Kidney (tissue), 14 donors: ENCODE results near the gene CDC42BPG. TPM values are rescaled to one million over a fixed set of nuclear protein-coding genes. Genes with fewer than 3 reads are reported as not detected.

ENCODE experiments used
- DNase-seq, 5 donors: peaks; one replicate each; pipeline ENCODE4 v3.0.0-alpha.2; 2013 to 2020
- FAIRE-seq: peaks from 2 replicates; lab custom pipeline; 2012; peaks lifted over from hg19 to GRCh38; lab: Jason Lieb, UNC
- H3K27ac ChIP-seq, 2 donors: one replicate each; pipeline ENCODE4 v1.7.0; 2013; ENCODE audit warnings: low read depth in 2 of 2, low read length in 2 of 2, inconsistent platforms in 1 of 2
- H3K27me3 ChIP-seq: one replicate; pipeline ENCODE4 v1.7.1; 2013; ENCODE audit warnings: low read length, inconsistent platforms; ENCODE audit not compliant: control insufficient read depth, insufficient read depth
- H3K36me3 ChIP-seq, 3 donors: one replicate each; pipeline versions ENCODE4 v1.7.0 to v1.7.1; 2013; ENCODE audit warnings: low read length in 3 of 3, control low read depth in 1 of 3, inconsistent platforms in 1 of 3; ENCODE audit not compliant: insufficient read depth in 3 of 3, control insufficient read depth in 2 of 3
- H3K4me1 ChIP-seq, 3 donors: one replicate each; pipeline versions ENCODE4 v1.7.0 to v1.7.1; 2013; ENCODE audit warnings: low read length in 3 of 3, inconsistent platforms in 1 of 3, low read depth in 1 of 3; ENCODE audit not compliant: control insufficient read depth in 2 of 3, insufficient read depth in 2 of 3
- H3K4me3 ChIP-seq, 3 donors: one replicate each; pipeline versions ENCODE4 v1.7.0 to v1.8.1; 2013; ENCODE audit warnings: low read length in 3 of 3, control low read depth in 1 of 3, inconsistent platforms in 1 of 3
- H3K9ac ChIP-seq, 3 donors: one replicate each; pipeline versions ENCODE4 v1.7.0 to v1.7.1; 2013; ENCODE audit warnings: low read length in 3 of 3, control low read depth in 1 of 3, inconsistent platforms in 1 of 3
- H3K9me3 ChIP-seq, 3 donors: one replicate each; pipeline versions ENCODE4 v1.7.0 to v1.7.1; 2013; ENCODE audit warnings: low read length in 3 of 3, control low read depth in 1 of 3, inconsistent platforms in 1 of 3; ENCODE audit not compliant: control insufficient read depth in 2 of 3, insufficient read depth in 1 of 3
- CTCF ChIP-seq: IDR thresholded peaks from 3 replicates; pipeline ENCODE4 v1.5.1; 2012; ENCODE audit warnings: mild to moderate bottlenecking, moderate library complexity, borderline replicate concordance; ENCODE audit not compliant: insufficient read depth; ENCODE audit errors: extremely low read depth
- intact Hi-C: fragments of 100-400 bp; cut with DNase I; formaldehyde crosslinking; loops from one replicate; pipeline ENCODE4 v1.11.1; 2022
- polyA plus RNA-seq: library from polyadenylated mRNA; stranded (reverse); fragments of 350-450 nt; fragmentation: Illumina TruSeq; extraction: RNeasy Lipid Tissue Mini Kit (QIAGEN cat#74804); gene quantifications from one replicate; pipeline ENCODE4 v1.2.3, GENCODE V29; 2014; ENCODE audit warnings: low read depth, low replicate concordance; ENCODE audit not compliant: insufficient read depth
- total RNA-seq: library from RNA; stranded (reverse); fragmentation: NEBNext Ultra II Directional; extraction: Animal tissue kit (Norgen Biotek cat#: 25700); gene quantifications from one replicate; pipeline ENCODE4 v1.2.1, GENCODE V29; 2021
- donor health status: control.
- donor health status: control.
- donor health status: control.
- donor health status: control.
- donor health status: control.
- donor health status: DM: yes; HTN: yes; CAD: no.
- donor health status: Normal renal cell carcinoma (clear cell type).

CDC42BPG gene
- total and polyA plus RNA-seq, 2 donors from 2014 or later: 4.5 to 20.7 TPM

DNA sequence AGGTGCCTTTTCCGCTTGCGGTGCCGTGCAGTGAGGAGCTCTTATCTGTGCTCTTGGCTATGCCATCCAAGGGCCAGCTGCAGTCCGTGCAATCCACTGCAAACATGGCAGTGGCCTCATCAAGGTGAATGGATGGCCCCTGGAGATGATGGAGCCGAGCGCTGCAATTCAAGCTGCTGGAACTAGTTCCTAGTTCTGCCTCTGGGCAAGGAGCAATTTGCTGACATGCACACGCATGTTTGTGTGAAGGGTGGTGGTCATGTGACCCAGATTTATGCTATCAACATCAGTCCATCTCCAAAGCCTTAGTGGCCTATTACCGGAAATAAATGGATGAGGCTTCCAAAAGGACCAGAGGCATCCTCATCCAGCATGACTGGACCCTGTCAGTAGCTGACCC, 37.0 kb upstream of the CDC42BPG start:
- Histone ChIP-seq H3K36me3 (no peaks in the 10 kb centered on the region), H3K9ac (no peak overlapping the region), H3K9me3 (no peaks in the 10 kb centered on the region), H3K27me3 (no peaks in the 10 kb centered on the region), H3K4me3 (no peak overlapping the region), H3K27ac (no peak overlapping the region), H3K4me1 (peaks cover 0 to 27% (median under 1%) of the 10 kb centered on the region in 3 donors)
- peak in 1 of 5 donors; percentile 55 for DNase-seq
- intact Hi-C loops: no loop called here
- TF ChIP-seq CTCF: no peak
- no peak for FAIRE-seq

GRCh38 chr11:64880240-64881001, 36.0 kb upstream of the CDC42BPG start:
- FAIRE-seq (no peak), DNase-seq (peak in 1 of 5 donors; percentile 71)
- Histone ChIP-seq H3K9me3 (no peaks in the 10 kb centered on the region), H3K36me3 (no peaks in the 10 kb centered on the region), H3K4me3 (no peak overlapping the region), H3K4me1 (peaks cover 0 to 38% (median 11%) of the 10 kb centered on the region in 3 donors), H3K9ac (no peak overlapping the region), H3K27ac (peak overlapping the region in 1 of 2 donors; percentile 15), H3K27me3 (no peaks in the 10 kb centered on the region)
- intact Hi-C loops: no loop called here
- no peak for TF ChIP-seq CTCF

GRCh38 chr11:64879244-64879900, 34.9 kb upstream of the CDC42BPG start:
- no peaks in the 10 kb centered on the region for H3K36me3 ChIP-seq
- peaks cover 0 to 46% (median 20%) of the 10 kb centered on the region in 3 donors for H3K4me1 ChIP-seq
- H3K9me3 ChIP-seq: no peaks in the 10 kb centered on the region
- peak overlapping the region; percentile 49 to 79 (median 76) for H3K4me3 ChIP-seq
- peak in 1 of 5 donors; percentile 62 for DNase-seq
- intact Hi-C loops: no loop called here
- FAIRE-seq: no peak
- peak overlapping the region; percentile 85 to 88 for H3K27ac ChIP-seq
- TF ChIP-seq CTCF: no peak
- H3K27me3 ChIP-seq: no peaks in the 10 kb centered on the region
- H3K9ac ChIP-seq: peak overlapping the region; percentile 15 to 79 (median 72)
